GM03348 (cell line): ENCODE results near the gene ODC1.

Experiments
- DNase-seq: peaks from one replicate; pipeline ENCODE4 v3.0.0; 2012; ENCODE audit warnings: low spot score

ODC1 gene

GRCh38 chr2:10400568-10400977 is 47.6 kb downstream of the ODC1 start:
- no peak for DNase-seq

DNA sequence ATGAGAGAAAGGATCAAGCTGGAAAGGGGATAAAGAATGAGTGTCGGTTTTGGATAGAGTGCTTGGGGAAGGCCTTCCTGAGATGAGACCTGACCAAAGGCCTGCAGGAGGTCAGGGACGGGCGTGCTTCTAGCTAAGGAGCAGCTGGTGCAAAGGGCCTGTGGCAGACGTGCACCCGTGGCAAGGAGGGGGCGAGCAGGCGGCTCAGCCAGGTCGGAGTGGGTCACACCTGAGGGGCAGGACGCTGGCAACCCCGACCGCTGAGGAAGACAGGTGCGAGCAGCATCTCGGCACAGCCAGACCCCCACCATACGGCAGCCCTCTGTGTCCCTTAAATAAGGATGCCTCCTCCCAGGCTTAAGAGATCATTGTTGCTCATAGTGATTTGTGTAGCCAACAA is 48.1 kb downstream of the ODC1 start:
- DNase-seq = no peak

- DNase-seq = no peak
These were observed 48.8 kb downstream of the ODC1 start for GRCh38 chr2:10399358-10399757.

- no peak for DNase-seq
These were observed 49.6 kb downstream of the ODC1 start for GRCh38 chr2:10398496-10398895.

- DNase-seq = no peak
These were observed 50.2 kb downstream of the ODC1 start for GRCh38 chr2:10397878-10398277.

- DNase-seq = no peak
These were observed 50.7 kb downstream of the ODC1 start for GRCh38 chr2:10397297-10397875.

- DNase-seq = no peak
These were observed 51.7 kb downstream of the ODC1 start for GRCh38 chr2:10396464-10396863.

DNA sequence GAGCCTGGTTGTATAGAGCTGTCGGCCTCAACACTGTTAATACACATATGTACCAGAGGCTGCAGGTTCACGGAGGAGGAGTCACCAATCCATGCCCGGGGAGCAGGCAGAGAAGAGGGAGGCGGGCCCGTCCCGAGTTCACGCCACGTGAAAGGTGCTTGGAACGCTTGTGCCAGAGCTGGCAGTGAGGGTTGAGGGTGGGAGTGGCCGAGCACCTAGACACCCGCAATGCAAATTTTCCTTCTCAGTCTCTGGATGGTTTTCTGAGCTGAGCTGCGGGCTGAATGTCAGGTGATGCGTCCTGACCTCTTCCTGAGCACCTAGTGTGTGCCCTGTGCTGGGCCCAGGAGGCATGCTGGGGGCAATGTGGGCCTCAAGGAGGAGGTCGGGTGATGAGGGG is 52.2 kb downstream of the ODC1 start:
- DNase-seq = no peak

DNA sequence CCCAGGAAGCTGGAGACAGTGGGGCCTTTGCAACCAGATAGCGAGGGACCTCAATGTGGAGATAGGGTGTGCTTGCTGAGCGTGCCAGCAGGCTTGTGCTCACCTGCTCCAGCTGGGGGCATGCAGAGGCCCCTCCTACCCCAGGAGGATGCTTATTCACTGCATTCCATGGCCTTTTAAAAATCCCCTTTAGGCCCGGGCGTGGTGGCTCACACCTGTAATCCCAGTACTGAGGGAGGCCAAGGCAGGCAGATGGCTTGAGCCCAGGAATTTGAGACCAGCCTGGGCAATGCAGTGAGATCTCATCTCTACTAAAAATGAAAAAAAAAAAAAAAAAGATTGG is 54.5 kb downstream of the ODC1 start:
- DNase-seq = no peak

- DNase-seq = no peak
These were observed 55.0 kb downstream of the ODC1 start for GRCh38 chr2:10392951-10393639.

DNA sequence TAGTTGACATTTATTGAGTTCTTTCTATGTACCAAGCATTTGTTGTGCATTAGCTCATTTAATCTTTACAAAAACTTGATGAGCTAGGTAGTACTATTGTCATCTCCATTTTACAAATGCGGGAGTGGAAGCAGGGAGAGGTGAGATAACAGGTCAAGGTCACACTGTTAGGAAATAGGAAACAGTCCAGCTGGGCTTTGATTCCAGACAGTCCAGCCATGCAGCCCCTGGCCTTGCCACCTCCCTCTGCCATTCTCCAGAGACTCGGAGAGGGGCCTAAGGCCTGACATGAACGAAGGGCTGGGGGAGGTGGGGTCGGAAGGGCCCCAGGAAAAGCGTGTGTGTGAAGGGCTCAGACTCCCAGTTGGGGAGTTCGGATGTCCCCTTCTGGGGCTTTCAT is 55.6 kb downstream of the ODC1 start:
- DNase-seq = no peak

DNA sequence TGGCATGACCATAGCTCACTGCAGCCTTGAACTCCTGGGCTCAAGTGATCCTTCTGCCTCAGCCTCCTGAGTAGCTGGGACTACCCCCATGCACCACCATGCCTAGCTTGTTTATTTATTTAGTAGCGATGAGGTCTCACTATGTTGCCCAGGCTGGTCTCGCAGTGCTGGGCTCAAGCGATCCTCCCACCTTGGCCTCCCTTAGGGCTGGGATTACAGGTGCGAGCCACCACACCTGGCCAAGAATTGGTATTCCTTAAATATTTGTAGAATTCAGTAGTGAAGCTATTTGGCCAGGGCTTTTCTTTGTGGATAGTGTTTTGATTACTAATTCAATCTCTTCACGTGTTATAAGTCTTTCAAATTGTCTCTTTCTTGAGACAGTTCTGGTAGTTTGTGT is 56.0 kb downstream of the ODC1 start:
- no peak for DNase-seq

GRCh38 chr2:10390369-10390801 is 57.7 kb downstream of the ODC1 start:
- DNase-seq = peak; percentile 61
